ENCODE results near the gene WDR59.
"Not testable (repeated sequence)": the region's sequence is repeated elsewhere in the genome, so short reads cannot be mapped to it uniquely, and the experiment has no call there.

WDR59 gene, protein sequence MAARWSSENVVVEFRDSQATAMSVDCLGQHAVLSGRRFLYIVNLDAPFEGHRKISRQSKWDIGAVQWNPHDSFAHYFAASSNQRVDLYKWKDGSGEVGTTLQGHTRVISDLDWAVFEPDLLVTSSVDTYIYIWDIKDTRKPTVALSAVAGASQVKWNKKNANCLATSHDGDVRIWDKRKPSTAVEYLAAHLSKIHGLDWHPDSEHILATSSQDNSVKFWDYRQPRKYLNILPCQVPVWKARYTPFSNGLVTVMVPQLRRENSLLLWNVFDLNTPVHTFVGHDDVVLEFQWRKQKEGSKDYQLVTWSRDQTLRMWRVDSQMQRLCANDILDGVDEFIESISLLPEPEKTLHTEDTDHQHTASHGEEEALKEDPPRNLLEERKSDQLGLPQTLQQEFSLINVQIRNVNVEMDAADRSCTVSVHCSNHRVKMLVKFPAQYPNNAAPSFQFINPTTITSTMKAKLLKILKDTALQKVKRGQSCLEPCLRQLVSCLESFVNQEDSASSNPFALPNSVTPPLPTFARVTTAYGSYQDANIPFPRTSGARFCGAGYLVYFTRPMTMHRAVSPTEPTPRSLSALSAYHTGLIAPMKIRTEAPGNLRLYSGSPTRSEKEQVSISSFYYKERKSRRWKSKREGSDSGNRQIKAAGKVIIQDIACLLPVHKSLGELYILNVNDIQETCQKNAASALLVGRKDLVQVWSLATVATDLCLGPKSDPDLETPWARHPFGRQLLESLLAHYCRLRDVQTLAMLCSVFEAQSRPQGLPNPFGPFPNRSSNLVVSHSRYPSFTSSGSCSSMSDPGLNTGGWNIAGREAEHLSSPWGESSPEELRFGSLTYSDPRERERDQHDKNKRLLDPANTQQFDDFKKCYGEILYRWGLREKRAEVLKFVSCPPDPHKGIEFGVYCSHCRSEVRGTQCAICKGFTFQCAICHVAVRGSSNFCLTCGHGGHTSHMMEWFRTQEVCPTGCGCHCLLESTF

DNA sequence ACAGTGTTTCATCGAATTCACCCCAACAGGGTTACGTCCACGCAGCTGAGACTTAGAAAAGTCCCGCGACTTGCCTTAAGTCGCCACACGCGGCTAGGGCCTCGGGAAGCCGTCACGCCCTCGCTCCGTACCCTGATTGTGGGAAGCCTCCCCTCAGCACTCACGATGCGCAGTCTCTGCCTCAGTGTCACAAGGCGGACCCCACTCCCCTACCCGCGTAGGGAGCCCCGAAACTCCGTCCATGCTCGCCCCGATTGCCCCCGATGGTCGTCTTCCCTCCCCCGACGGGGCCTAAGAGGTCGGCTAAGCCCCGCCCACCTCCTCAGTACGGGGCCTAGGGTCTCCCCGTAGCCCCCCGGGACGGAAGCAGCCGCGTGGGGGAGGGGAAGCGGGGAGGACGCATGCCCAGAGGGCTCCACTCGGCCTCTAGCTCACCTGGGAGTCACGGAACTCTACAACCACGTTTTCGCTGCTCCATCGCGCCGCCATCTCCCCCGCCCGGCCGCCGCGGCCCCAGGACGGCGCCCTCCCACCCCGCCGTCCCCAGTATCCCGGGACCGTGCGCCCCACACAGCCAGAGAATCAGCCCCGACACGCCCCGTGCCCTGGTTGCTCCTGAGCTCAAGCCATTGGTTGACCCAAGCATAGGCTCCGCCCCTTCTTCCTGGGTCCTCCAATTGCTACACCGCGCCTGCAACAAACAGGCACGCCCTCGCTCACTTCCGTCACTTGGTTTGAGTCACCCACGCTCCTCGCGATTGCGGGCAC lies at the start of gene WDR59:
TSS of gene WDR59 (minus strand) at position 595 of the 768 bp plus-strand sequence. CDS start at position 489, 106 bp downstream.
- TF ChIP-seq JUND (IDR thresholded peaks at IDR 0.05; ENCODE audit: low read depth), result no peak
- in situ Hi-C loops (cut with HindIII; ENCODE audit: low pct_unique_long_range_greater_than_20kb, low sequenced_read_pairs), result no loop called here
- DNase-seq (ENCODE audit: low read depth in 1 of 2, low spot score in 1 of 2), result peak; percentile 92 to 99

DNA sequence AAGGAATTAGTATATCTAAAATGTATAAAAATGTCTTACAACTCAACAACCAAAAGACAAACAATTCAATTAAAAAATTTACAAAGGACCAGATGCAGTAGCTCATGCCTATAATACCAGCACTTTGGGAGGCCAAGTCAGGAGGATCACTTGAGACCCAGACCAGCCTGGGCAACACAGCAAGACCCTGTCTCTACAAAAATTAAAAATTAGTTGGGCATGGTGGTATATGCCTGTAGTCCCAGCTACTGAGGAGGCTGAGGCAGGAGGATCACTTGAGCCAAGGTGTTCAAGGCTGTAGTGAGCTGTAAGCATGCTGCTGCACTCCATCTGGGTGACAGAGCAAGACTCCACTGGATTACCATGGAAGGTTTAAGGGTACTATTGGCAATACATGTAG lies 47.7 kb upstream of the WDR59 start:
- no peak for TF ChIP-seq JUND (IDR thresholded peaks at IDR 0.05; ENCODE audit: low read depth)
- in situ Hi-C loops (cut with HindIII; ENCODE audit: low pct_unique_long_range_greater_than_20kb, low sequenced_read_pairs), result no loop called here
- no peak for DNase-seq (ENCODE audit: low read depth in 1 of 2, low spot score in 1 of 2)

DNA sequence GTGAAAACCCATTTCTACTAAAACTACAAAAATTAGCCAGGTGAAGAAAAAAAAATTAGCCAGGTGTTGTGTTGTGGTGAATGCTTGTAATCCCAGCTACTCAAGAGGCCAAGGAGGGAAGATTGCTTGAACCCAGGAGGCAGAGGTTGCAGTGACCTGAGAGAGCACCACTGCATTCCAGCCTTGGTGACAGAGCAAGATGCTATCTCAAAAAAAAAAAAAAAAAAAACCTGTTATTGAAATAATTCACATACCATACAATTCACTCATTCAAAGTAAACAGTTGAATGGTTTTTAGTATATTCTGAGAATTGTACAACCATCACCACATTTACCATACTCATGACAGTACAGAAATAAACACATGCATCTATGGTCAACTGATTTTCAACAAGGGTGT lies 44.9 kb upstream of the WDR59 start:
- peak; percentile 74; the same call in 1 of the 2 replicates for TF ChIP-seq JUND (IDR thresholded peaks at IDR 0.05; ENCODE audit: low read depth)
- DNase-seq (ENCODE audit: low read depth in 1 of 2, low spot score in 1 of 2), result peak in 1 of 2 experiments; percentile 95
- in situ Hi-C loops (cut with HindIII; ENCODE audit: low pct_unique_long_range_greater_than_20kb, low sequenced_read_pairs), result no loop called here

DNA sequence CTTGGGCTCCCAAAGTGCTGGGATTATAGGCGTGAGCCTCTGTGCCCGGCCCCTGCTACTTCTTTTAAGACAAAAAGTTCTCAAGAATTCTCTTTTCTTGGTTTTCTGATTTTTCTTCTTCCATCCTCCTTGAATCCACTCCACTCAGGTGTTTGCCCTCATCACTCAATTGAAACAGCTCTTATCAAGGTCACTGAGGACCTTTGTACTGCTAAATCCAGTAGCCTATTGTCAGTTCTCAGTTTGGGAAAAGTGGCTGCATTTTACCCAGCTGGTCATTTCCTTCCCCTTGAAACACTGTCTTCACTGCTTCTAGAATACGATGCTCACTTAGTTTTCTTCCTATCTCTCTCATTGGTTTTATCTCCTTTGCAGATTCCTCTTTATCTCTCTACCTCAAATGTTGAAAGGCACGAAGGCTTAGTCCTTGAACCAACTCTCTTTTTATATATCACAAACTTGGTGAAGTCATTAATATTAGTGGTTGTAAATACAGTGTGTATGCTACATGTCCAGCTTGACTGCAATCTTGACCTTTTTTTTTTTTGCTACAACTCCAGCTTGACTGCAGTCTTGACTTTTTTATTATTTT lies 43.7 kb upstream of the WDR59 start:
- TF ChIP-seq JUND (IDR thresholded peaks at IDR 0.05; ENCODE audit: low read depth), result no peak
- in situ Hi-C loops (cut with HindIII; ENCODE audit: low pct_unique_long_range_greater_than_20kb, low sequenced_read_pairs), result no loop called here
- no peak for DNase-seq (ENCODE audit: low read depth in 1 of 2, low spot score in 1 of 2)

DNA sequence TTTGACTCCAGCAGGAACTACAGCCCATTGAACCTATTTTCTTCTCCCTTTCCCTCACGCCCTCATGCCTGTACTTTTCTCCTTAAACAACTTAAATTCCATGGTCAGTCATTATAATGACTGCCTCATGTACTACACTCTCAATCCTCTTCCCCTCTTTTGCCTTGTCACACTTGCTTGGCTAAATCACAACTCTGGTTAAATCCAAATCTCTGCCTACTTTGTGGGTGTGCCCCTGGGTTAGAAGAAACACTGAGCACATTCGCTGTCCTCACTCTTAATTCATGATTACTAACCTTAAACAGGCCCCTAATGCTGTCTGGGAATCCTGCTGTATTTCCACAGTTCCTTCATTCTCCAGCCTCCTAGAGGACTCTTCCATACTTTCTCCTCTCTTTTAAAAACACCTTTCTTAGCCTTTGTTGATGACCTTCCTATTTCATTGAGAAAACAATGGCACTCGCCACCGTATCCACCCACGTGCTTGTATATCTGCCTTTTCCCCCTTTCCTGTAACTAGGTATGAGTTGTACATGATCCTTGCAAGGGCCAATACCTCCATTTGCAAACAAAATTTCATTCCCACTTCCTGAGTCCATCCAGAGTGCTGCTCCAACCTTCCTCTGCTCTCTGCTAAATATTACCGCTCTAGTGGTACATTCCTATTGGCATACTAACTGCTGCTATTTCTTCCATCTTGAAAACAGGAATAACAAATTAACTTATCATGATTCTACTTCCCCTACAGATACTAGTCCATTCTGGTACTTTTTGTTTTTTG lies 42.8 kb upstream of the WDR59 start:
- no peak for DNase-seq (ENCODE audit: low read depth in 1 of 2, low spot score in 1 of 2)
- in situ Hi-C loops (cut with HindIII; ENCODE audit: low pct_unique_long_range_greater_than_20kb, low sequenced_read_pairs), result no loop called here
- no peak for TF ChIP-seq JUND (IDR thresholded peaks at IDR 0.05; ENCODE audit: low read depth)

DNA sequence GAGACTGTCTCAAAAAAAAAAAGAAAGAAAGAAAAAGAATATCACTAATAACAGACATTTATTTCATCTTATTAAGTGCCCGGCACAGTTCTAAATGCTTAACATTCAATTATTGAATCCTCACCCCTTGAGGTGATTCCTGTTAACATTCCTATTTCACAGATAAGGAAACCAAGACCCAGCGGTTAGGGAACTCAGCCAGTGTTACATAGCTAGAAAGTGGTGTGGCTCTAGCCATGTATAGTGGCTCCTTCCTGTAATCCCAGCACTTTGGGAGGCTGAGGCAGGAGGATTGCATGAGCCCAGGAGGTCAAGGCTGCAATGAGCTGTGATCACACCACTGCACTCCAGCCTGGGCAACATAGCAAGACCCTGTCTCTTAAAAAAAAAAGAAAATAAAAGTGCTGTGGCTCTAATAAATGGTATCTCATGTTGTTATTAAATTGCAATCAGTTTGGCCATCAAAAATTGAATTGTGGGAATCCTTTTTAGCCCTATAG lies 42.0 kb upstream of the WDR59 start:
- TF ChIP-seq JUND (IDR thresholded peaks at IDR 0.05; ENCODE audit: low read depth), result no peak
- in situ Hi-C loops (cut with HindIII; ENCODE audit: low pct_unique_long_range_greater_than_20kb, low sequenced_read_pairs), result no loop called here
- peak in 1 of 2 experiments; percentile 34 for DNase-seq (ENCODE audit: low read depth in 1 of 2, low spot score in 1 of 2)

DNA sequence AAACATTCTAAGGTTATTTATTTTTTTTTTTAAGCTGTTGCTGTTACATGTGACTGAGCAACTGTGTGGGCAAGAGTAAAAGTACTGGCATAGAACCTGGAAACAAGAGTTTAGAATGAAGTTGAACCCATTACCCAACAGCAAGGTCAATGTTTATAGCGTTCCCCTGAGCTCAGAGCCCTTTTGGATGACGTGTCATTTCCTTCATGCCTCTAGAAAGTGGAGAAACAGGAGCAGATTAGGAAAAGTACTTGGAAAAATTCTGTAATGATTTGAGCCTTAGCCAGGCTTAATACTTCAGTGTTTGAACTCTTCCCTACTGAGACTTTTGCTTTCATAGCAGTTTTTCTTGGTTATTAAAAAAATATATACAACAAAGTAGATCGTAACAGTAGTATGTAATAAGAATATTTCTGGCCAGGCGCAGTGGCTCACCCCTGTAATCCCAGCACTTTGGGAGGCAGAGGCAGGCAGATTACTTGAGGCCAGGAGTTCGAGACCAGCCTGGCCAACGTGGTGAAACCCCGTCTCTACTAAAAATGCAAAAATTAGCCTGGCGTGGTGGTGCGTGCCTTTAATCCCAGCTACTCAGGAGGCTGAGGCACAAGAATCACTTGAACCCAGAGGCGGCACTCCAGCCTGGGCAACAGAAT lies 41.4 kb upstream of the WDR59 start:
- in situ Hi-C loops (cut with HindIII; ENCODE audit: low pct_unique_long_range_greater_than_20kb, low sequenced_read_pairs); DNase-seq (ENCODE audit: low read depth in 1 of 2, low spot score in 1 of 2): not testable (repeated sequence)

DNA sequence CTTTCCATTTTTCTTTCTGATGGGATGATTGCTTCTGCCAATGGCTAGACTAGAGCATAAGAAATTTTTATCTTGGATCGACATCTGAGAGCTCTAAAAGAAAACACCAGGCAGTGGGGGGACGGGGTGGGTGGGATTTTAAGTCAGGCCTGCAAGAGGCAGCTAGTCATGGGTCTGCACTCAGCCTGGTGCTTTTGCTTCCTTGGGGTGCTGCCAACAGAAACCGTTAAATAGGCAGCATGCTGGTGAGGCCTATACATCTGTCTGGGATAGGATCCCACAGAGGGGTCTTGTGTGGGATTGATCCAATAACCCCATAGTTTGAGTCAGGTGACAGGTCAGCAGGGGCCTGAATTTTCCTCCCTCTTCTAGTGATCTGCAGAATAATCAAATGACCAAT lies 40.8 kb upstream of the WDR59 start:
- in situ Hi-C loops (cut with HindIII; ENCODE audit: low pct_unique_long_range_greater_than_20kb, low sequenced_read_pairs), result no loop called here

DNA sequence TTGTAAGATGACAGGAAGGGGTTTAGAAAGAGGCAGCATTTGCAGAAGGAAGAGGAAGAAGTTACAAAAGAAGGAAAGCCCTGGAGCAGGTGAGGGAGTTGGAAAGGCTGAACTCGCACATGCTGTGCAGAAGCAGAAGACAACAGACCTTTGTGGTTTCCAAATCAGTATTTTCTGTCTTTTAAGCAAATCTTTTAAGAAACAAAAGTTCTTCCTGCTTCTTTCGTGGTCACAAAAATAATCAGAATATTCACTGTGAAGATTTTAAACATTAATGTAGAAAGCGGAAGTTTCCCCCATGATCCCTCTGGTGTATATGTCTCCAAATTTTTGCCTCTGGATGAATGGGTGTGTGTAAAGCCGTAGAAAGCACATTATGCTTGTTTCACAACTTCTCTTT lies 39.7 kb upstream of the WDR59 start:
- no peak for DNase-seq (ENCODE audit: low read depth in 1 of 2, low spot score in 1 of 2)
- TF ChIP-seq JUND (IDR thresholded peaks at IDR 0.05; ENCODE audit: low read depth), result no peak
- in situ Hi-C loops (cut with HindIII; ENCODE audit: low pct_unique_long_range_greater_than_20kb, low sequenced_read_pairs), result no loop called here

More for the DNA sequence above, 40.8 kb upstream of the WDR59 start:
- no peak for DNase-seq (ENCODE audit: low read depth in 1 of 2, low spot score in 1 of 2)
- no peak for TF ChIP-seq JUND (IDR thresholded peaks at IDR 0.05; ENCODE audit: low read depth)

DNA sequence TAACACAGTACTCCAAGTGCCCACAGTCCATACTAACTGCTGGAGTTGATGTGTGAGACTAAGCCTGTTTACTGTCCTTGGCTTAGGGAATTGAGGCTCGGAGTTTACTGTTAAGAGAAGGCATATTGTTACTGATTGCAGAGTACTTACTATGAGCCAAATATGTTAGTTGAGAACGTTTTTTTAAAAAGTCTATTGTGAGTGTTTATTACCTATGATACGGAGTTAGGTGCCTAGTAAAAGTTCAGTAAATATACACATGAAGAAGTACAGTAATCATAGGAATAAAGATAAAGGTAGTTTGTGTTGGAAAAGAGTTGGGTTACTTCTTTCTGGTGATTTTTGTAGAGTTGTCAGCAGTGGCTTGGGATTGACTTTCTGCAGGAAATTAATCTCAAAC lies 39.3 kb upstream of the WDR59 start:
- DNase-seq (ENCODE audit: low read depth in 1 of 2, low spot score in 1 of 2), result no peak
- no peak for TF ChIP-seq JUND (IDR thresholded peaks at IDR 0.05; ENCODE audit: low read depth)
- in situ Hi-C loops (cut with HindIII; ENCODE audit: low pct_unique_long_range_greater_than_20kb, low sequenced_read_pairs), result no loop called here

DNA sequence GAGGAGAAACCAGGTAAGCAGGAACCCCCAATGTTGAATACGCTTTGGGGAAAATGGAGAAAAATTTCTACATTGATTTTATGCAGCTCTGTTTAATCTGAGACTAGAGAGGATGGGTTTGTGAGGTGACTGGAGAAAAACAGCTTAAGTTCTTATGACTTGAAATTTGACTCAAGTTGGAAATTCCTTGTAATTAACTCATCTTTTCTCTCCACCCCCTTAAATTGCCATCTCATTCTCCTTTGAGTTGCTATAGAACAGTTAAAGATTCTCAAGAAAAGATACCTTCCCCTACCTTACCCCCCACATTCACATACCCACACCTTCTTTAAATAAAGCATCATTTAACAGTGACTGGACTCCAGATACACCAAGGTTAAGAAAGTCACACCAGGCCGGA lies 38.1 kb upstream of the WDR59 start:
- DNase-seq (ENCODE audit: low read depth in 1 of 2, low spot score in 1 of 2), result no peak
- in situ Hi-C loops (cut with HindIII; ENCODE audit: low pct_unique_long_range_greater_than_20kb, low sequenced_read_pairs), result no loop called here
- TF ChIP-seq JUND (IDR thresholded peaks at IDR 0.05; ENCODE audit: low read depth), result no peak
